Measurements from ENCODE around the gene KCNQ1. TPM values are rescaled to one million over a fixed set of nuclear protein-coding genes. Genes with fewer than 3 reads are reported as not detected.

Gene KCNQ1
- total and polyA plus RNA-seq, 7 donors: 1.1 to 25.2 (median 3.8) TPM

DNA sequence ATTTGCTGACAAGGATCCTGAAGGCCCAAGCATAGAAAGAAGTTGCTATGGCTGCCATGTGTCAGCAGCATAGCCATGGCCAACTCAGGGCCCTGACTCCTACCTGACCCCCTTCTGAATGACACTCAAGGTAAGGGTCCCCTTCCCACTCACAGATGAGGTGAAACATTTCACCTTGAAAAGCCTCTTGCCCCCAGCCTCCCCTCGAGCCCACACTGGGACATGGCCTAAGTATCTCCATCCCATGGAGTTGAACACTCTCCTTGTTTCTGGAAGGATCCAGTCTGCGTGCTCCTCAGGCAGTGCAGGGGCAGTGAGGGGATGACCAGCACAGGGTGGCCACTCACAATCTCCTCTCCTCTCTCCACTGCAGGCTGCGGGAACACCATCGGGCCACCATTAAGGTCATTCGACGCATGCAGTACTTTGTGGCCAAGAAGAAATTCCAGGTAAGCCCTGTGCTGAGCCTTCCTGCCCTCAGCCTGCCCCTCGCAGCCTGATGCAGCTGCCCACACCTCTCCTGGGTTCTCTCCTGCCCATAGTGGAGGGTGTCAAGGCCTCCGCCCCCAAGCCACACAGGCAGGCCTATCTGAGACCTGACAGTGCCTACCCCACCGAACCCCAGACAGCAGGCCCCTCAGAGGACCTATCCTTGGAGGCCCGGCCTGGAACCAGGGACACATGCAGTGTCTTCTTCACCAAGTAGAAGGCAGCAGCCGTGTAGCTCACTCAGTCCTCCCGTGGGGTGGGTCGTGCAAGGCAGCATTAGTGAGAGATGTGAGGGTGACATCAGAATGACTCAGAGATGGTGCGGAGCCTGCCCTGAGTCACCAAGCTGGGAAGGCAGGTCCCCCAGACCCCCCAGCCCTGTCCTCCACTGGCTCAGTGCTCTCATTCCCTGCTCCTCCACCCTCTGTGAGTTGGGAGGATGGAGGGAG, 323.9 kb downstream of the KCNQ1 start:
- no peaks in the 10 kb centered on the region for H3K9me3 ChIP-seq
- DNase-seq: peak; percentile 61
- H3K27me3 ChIP-seq: no peaks in the 10 kb centered on the region
- intact Hi-C loops (cut with DNase I): no loop called here
- no peak overlapping the region for H3K27ac ChIP-seq
- no peaks in the 10 kb centered on the region for H3K4me1 ChIP-seq
- H3K36me3 ChIP-seq: no peaks in the 10 kb centered on the region
- TF ChIP-seq POLR2AphosphoS5 (IDR thresholded peaks at IDR 0.05) (no peak), EP300 (IDR thresholded peaks at IDR 0.05) (no peak), POLR2A (IDR thresholded peaks at IDR 0.05) (no peak)
- TF ChIP-seq, protein P1, sequence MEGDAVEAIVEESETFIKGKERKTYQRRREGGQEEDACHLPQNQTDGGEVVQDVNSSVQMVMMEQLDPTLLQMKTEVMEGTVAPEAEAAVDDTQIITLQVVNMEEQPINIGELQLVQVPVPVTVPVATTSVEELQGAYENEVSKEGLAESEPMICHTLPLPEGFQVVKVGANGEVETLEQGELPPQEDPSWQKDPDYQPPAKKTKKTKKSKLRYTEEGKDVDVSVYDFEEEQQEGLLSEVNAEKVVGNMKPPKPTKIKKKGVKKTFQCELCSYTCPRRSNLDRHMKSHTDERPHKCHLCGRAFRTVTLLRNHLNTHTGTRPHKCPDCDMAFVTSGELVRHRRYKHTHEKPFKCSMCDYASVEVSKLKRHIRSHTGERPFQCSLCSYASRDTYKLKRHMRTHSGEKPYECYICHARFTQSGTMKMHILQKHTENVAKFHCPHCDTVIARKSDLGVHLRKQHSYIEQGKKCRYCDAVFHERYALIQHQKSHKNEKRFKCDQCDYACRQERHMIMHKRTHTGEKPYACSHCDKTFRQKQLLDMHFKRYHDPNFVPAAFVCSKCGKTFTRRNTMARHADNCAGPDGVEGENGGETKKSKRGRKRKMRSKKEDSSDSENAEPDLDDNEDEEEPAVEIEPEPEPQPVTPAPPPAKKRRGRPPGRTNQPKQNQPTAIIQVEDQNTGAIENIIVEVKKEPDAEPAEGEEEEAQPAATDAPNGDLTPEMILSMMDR (IDR thresholded peaks at IDR 0.05): no peak
- WGBS, 2 donors: 94 to 95% methylated on average over 14 of the region's 14 CpGs
- H3K4me3 ChIP-seq: no peak overlapping the region

DNA sequence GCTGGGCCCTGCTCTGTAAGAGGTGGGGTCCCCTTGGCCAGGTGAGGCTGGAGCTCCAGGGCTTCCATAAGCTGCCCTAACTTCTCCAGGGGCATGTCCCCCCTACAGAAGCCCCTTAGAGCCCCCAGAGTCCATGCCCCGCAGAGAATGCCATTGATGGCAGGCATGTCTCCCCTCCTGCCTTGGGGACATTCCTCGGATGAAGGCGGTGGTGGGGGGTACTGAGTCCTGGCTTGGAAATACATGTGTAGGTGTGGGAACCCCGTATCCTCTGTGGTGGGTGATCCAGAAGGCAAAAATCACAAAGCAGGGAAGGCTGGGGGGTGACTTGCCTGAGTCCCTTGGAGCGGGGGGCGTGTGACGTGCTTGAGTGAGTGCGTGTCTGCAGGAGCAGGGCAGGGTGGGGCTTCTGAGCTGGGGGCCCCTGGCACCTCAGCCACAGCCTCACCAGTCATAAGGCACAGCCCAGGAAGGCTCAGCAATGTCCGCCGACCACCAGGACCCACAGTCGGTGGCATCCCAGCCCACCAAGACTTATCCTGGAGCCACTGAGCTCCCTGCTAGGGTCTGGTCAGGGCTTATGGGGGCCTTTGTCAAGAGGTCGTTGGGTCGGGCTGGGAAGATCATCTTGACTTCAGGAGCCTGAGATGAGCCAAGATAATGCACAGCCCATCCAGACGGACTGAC, 324.7 kb downstream of the KCNQ1 start:
- H3K4me3 ChIP-seq: no peak overlapping the region
- no peaks in the 10 kb centered on the region for H3K36me3 ChIP-seq
- no peak overlapping the region for H3K27ac ChIP-seq
- intact Hi-C loops (cut with DNase I): no loop called here
- H3K4me1 ChIP-seq: no peaks in the 10 kb centered on the region
- H3K27me3 ChIP-seq: no peaks in the 10 kb centered on the region
- no peaks in the 10 kb centered on the region for H3K9me3 ChIP-seq
- WGBS, 2 donors: 95 to 96% methylated on average over 14 of the region's 14 CpGs
- peak; percentile 54 for DNase-seq
- TF ChIP-seq EP300 (IDR thresholded peaks at IDR 0.05) (no peak), POLR2AphosphoS5 (IDR thresholded peaks at IDR 0.05) (no peak), POLR2A (IDR thresholded peaks at IDR 0.05) (no peak)
- TF ChIP-seq, protein P1 (IDR thresholded peaks at IDR 0.05): no peak

DNA sequence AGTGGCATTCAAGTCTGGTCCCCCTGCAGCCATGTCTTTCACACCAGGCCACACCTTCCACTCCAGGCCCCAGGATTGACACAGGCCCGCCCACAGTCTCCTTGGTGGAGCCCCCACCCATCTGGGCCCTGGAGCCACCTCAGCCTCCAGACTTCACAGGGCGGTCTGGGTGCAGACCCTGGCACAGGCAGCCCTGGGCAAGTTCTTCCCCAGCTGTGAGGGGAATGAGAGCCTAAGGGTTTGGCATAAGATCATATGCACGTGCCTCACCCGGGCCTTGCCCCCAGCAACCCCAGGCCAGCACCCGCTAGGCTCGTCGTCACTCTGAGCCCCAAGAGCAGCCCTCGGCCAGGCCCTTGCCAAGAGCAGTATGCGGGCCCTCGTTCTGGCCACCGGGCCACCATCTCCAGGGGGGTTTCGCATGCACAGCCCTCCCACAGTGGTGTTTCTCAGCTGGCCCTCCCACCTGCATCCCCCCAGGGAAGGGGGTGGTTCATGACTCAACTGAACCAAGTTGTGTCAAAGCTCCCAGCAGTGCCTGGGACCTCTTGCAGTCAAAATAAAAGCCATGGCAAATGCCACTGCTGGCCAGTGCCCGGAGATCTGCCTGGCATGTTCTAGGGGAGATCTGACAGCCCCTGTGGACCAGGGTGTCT, 325.4 kb downstream of the KCNQ1 start:
- WGBS, 2 donors: 93 to 94% methylated on average over 13 of the region's 13 CpGs
- Histone ChIP-seq H3K36me3 (no peaks in the 10 kb centered on the region), H3K27ac (no peak overlapping the region), H3K27me3 (no peaks in the 10 kb centered on the region), H3K4me3 (no peak overlapping the region), H3K9me3 (no peaks in the 10 kb centered on the region), H3K4me1 (no peaks in the 10 kb centered on the region)
- intact Hi-C loops (cut with DNase I): no loop called here
- no peak for DNase-seq
- TF ChIP-seq POLR2A (IDR thresholded peaks at IDR 0.05) (no peak), POLR2AphosphoS5 (IDR thresholded peaks at IDR 0.05) (no peak), EP300 (IDR thresholded peaks at IDR 0.05) (no peak)
- TF ChIP-seq, protein P1 (IDR thresholded peaks at IDR 0.05): no peak

DNA sequence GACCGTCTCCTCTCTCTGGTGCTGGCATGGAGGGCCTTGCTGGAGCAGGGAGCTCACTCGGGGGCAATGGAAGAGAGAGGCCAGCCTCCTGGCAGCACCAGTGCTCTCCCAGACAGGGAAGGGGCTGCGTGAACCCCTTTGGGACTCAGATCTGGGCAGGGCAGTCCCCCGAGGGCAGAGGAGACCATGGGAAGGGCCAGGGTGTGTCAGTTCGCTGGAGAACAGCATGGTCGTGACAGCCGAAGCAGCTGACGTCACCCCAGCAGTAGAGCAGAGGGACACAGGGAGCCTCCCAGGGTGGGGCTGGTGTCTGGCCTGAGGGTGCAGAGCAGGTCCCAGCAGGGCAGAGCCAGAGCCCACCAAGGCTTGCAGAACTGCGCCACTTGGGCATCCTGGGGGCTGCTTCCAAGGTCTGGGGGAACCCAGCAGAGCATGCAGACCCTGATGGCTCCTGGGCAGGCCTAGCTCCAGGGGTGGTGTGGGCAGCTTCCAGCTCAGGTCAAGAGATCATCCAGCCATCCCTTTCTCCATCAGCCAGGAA, 326.0 kb downstream of the KCNQ1 start:
- peak; percentile 58 for DNase-seq
- H3K9me3 ChIP-seq: no peaks in the 10 kb centered on the region
- intact Hi-C loops (cut with DNase I): no loop called here
- no peak overlapping the region for H3K27ac ChIP-seq
- H3K4me3 ChIP-seq: no peak overlapping the region
- H3K27me3 ChIP-seq: no peaks in the 10 kb centered on the region
- H3K36me3 ChIP-seq: no peaks in the 10 kb centered on the region
- 83 to 91% methylated on average over 9 of the region's 9 CpGs for WGBS, 2 donors
- TF ChIP-seq POLR2AphosphoS5 (IDR thresholded peaks at IDR 0.05): no peak
- no peak for TF ChIP-seq POLR2A (IDR thresholded peaks at IDR 0.05)
- TF ChIP-seq, protein P1 (IDR thresholded peaks at IDR 0.05): no peak
- TF ChIP-seq EP300 (IDR thresholded peaks at IDR 0.05): no peak
- H3K4me1 ChIP-seq: no peaks in the 10 kb centered on the region

All from sigmoid colon (tissue), 7 donors.